ENCODE measurements around the gene PDLIM5.

PDLIM5 gene

GRCh38 chr4:94669672-94670664, 218.2 kb downstream of the PDLIM5 start:
- no peak for TF ChIP-seq FOXP2 (optimal IDR thresholded peaks at IDR 0.05; ENCODE audit: borderline replicate concordance, extremely low read depth, extremely low read length, insufficient read depth)

GRCh38 chr4:94671113-94671512, 219.4 kb downstream of the PDLIM5 start:
- TF ChIP-seq REST (IDR thresholded peaks at IDR 0.05; ENCODE audit: insufficient read depth in 1 of 2, low read depth in 2 of 2, low read length in 2 of 2) (no peak), POLR2AphosphoS5 (IDR thresholded peaks at IDR 0.05; ENCODE audit: low read depth, low read length) (no peak), FOXP2 (optimal IDR thresholded peaks at IDR 0.05; ENCODE audit: borderline replicate concordance, extremely low read depth, extremely low read length, insufficient read depth) (no peak), SIN3A (IDR thresholded peaks at IDR 0.05; ENCODE audit: borderline replicate concordance, insufficient read depth, low read length) (no peak), TAF1 (IDR thresholded peaks at IDR 0.05; ENCODE audit: borderline replicate concordance, insufficient read depth, low read length) (no peak)

GRCh38 chr4:94673961-94674360, 222.2 kb downstream of the PDLIM5 start:
- TF ChIP-seq TAF1 (IDR thresholded peaks at IDR 0.05; ENCODE audit: borderline replicate concordance, insufficient read depth, low read length) (no peak), REST (IDR thresholded peaks at IDR 0.05; ENCODE audit: insufficient read depth in 1 of 2, low read depth in 2 of 2, low read length in 2 of 2) (no peak), FOXP2 (optimal IDR thresholded peaks at IDR 0.05; ENCODE audit: borderline replicate concordance, extremely low read depth, extremely low read length, insufficient read depth) (no peak), SIN3A (IDR thresholded peaks at IDR 0.05; ENCODE audit: borderline replicate concordance, insufficient read depth, low read length) (no peak), POLR2AphosphoS5 (IDR thresholded peaks at IDR 0.05; ENCODE audit: low read depth, low read length) (no peak)

- TF ChIP-seq SIN3A (IDR thresholded peaks at IDR 0.05; ENCODE audit: borderline replicate concordance, insufficient read depth, low read length): no peak
- no peak for TF ChIP-seq TAF1 (IDR thresholded peaks at IDR 0.05; ENCODE audit: borderline replicate concordance, insufficient read depth, low read length)
- no peak for TF ChIP-seq POLR2AphosphoS5 (IDR thresholded peaks at IDR 0.05; ENCODE audit: low read depth, low read length)
- no peak for TF ChIP-seq FOXP2 (optimal IDR thresholded peaks at IDR 0.05; ENCODE audit: borderline replicate concordance, extremely low read depth, extremely low read length, insufficient read depth)
- TF ChIP-seq REST (IDR thresholded peaks at IDR 0.05; ENCODE audit: insufficient read depth in 1 of 2, low read depth in 2 of 2, low read length in 2 of 2): no peak
Observed at GRCh38 chr4:94676970-94677369, 225.2 kb downstream of the PDLIM5 start.

GRCh38 chr4:94678896-94679295, 227.2 kb downstream of the PDLIM5 start:
- TF ChIP-seq SIN3A (IDR thresholded peaks at IDR 0.05; ENCODE audit: borderline replicate concordance, insufficient read depth, low read length): no peak
- no peak for TF ChIP-seq REST (IDR thresholded peaks at IDR 0.05; ENCODE audit: insufficient read depth in 1 of 2, low read depth in 2 of 2, low read length in 2 of 2)
